Astrocyte (in vitro differentiated cells and primary cell): ENCODE results near the gene GIMAP8. TPM values are rescaled to one million over a fixed set of nuclear protein-coding genes. Genes with fewer than 3 reads are reported as not detected.
"Not testable (repeated sequence)": the region's sequence is repeated elsewhere in the genome, so short reads cannot be mapped to it uniquely, and the experiment has no call there.

Source experiments
- DNase-seq: peaks from one replicate; pipeline ENCODE4 v3.0.0-alpha.2; 2010; ENCODE audit warnings: low read depth
- FAIRE-seq: peaks from 2 replicates; lab custom pipeline; 2011; peaks lifted over from hg19 to GRCh38; lab: Jason Lieb, UNC
- H2AFZ ChIP-seq: 2 replicates; pipeline ENCODE4 v1.6.0; 2012; ENCODE audit warnings: low read depth, low read length, inconsistent platforms
- H3K27ac ChIP-seq: 2 replicates; pipeline ENCODE4 v1.5.1; 2011; ENCODE audit warnings: low read depth, low read length, inconsistent platforms
- H3K27me3 ChIP-seq: 2 replicates; pipeline ENCODE4 v1.6.0; 2011; ENCODE audit warnings: low read length, inconsistent platforms; ENCODE audit not compliant: insufficient read depth
- H3K36me3 ChIP-seq: 2 replicates; pipeline ENCODE4 v1.5.1; 2011; ENCODE audit warnings: low read length, inconsistent platforms; ENCODE audit not compliant: insufficient read depth
- H3K4me1 ChIP-seq: 2 replicates; pipeline ENCODE4 v1.5.1; 2011; ENCODE audit warnings: low read length, inconsistent platforms; ENCODE audit not compliant: insufficient read depth
- H3K4me2 ChIP-seq: 2 replicates; pipeline ENCODE4 v1.6.0; 2012; ENCODE audit warnings: low read length, inconsistent platforms
- H3K4me3 ChIP-seq: 2 replicates; pipeline ENCODE4 v1.5.1; 2011; ENCODE audit warnings: low read depth, mild to moderate bottlenecking, low read length, inconsistent platforms; ENCODE audit not compliant: insufficient read depth
- H3K79me2 ChIP-seq: 2 replicates; pipeline ENCODE4 v1.6.0; 2012; ENCODE audit warnings: mild to moderate bottlenecking, low read length, inconsistent platforms; ENCODE audit not compliant: insufficient read depth
- H3K9ac ChIP-seq: 2 replicates; pipeline ENCODE4 v1.6.0; 2012; ENCODE audit warnings: mild to moderate bottlenecking, low read length, inconsistent platforms
- H3K9me3 ChIP-seq: 2 replicates; pipeline ENCODE4 v1.5.1; 2012; ENCODE audit warnings: low read depth, mild to moderate bottlenecking, low read length, inconsistent platforms; ENCODE audit not compliant: insufficient read depth
- H4K20me1 ChIP-seq: 2 replicates; pipeline ENCODE4 v1.6.0; 2012; ENCODE audit warnings: low read length, inconsistent platforms; ENCODE audit not compliant: insufficient read depth
- H3K27ac Mint-ChIP-seq: one replicate; pipeline ENCODE4 v1.8.0; 2021; ENCODE audit warnings: mild to moderate bottlenecking, mixed read lengths; ENCODE audit not compliant: unreplicated experiment
- H3K27me3 Mint-ChIP-seq: one replicate; pipeline ENCODE4 v1.8.0; 2021; ENCODE audit warnings: low read depth, mixed read lengths; ENCODE audit not compliant: unreplicated experiment
- H3K36me3 Mint-ChIP-seq: one replicate; pipeline ENCODE4 v1.8.0; 2021; ENCODE audit warnings: low read depth, mixed read lengths; ENCODE audit not compliant: unreplicated experiment
- H3K4me1 Mint-ChIP-seq: one replicate; pipeline ENCODE4 v1.8.0; 2021; ENCODE audit warnings: low read depth, mixed read lengths; ENCODE audit not compliant: unreplicated experiment
- H3K4me3 Mint-ChIP-seq: one replicate; pipeline ENCODE4 v1.8.0; 2021; ENCODE audit warnings: mild to moderate bottlenecking, moderate library complexity, mixed read lengths; ENCODE audit not compliant: unreplicated experiment
- H3K9me3 Mint-ChIP-seq: one replicate; pipeline ENCODE4 v1.8.0; 2021; ENCODE audit warnings: mild to moderate bottlenecking, mixed read lengths; ENCODE audit not compliant: unreplicated experiment
- CTCF ChIP-seq: IDR thresholded peaks from 2 replicates; pipeline ENCODE4 v1.5.1; 2011; ENCODE audit warnings: low read depth, mild to moderate bottlenecking, inconsistent platforms, low read length, moderate library complexity; ENCODE audit not compliant: insufficient read depth
- EZH2 ChIP-seq: IDR thresholded peaks from 2 replicates; pipeline ENCODE4 v1.6.1; 2012; ENCODE audit warnings: mild to moderate bottlenecking, low read length, inconsistent platforms; ENCODE audit not compliant: insufficient read depth
- total RNA-seq: library from RNA; stranded (reverse); gene quantifications from 2 replicates; pipeline ENCODE4 v1.2.1, GENCODE V29; 2021

Gene GIMAP8
- total RNA-seq, 1 donor from 2014 or later, result not detected

GRCh38 chr7:150451833-150452461, 1.5 kb downstream of the GIMAP8 start:
- Histone ChIP-seq H3K9ac (no peak overlapping the region), H3K4me3 (no peak overlapping the region), H3K4me2 (no peak overlapping the region), H3K9me3 (no peaks in the 10 kb centered on the region), H3K4me1 (no peaks in the 10 kb centered on the region), H2AFZ (no peak overlapping the region), H4K20me1 (no peaks in the 10 kb centered on the region), H3K79me2 (no peaks in the 10 kb centered on the region), H3K27ac (no peak overlapping the region), H3K36me3 (no peaks in the 10 kb centered on the region), H3K27me3 (peaks cover 4% of the 10 kb centered on the region)
- no peak overlapping the region for H3K4me3 Mint-ChIP-seq
- no peaks in the 10 kb centered on the region for H3K9me3 Mint-ChIP-seq
- peaks cover 32% of the 10 kb centered on the region for H3K27me3 Mint-ChIP-seq
- DNase-seq, result no peak
- FAIRE-seq, result no peak
- no peaks in the 10 kb centered on the region for H3K4me1 Mint-ChIP-seq
- H3K36me3 Mint-ChIP-seq, result peaks cover 3% of the 10 kb centered on the region
- no peak for TF ChIP-seq CTCF
- no peak overlapping the region for H3K27ac Mint-ChIP-seq

- no peaks in the 10 kb centered on the region for H3K36me3 ChIP-seq
- no peak overlapping the region for H3K9ac ChIP-seq
- Mint-ChIP-seq H3K9me3 (peaks cover 2% of the 10 kb centered on the region), H3K4me1 (no peaks in the 10 kb centered on the region), H3K27ac (no peak overlapping the region), H3K36me3 (peaks cover 3% of the 10 kb centered on the region), H3K27me3 (peaks cover 34% of the 10 kb centered on the region), H3K4me3 (no peak overlapping the region)
- no peak overlapping the region for H3K27ac ChIP-seq
- H4K20me1 ChIP-seq, result no peaks in the 10 kb centered on the region
- H3K4me2 ChIP-seq, result no peak overlapping the region
- DNase-seq (no peak), FAIRE-seq (no peak)
- H3K27me3 ChIP-seq, result peaks cover 4% of the 10 kb centered on the region
- TF ChIP-seq CTCF (no peak), EZH2 (no peak)
- no peak overlapping the region for H2AFZ ChIP-seq
- H3K9me3 ChIP-seq, result no peaks in the 10 kb centered on the region
- H3K79me2 ChIP-seq, result no peaks in the 10 kb centered on the region
- no peaks in the 10 kb centered on the region for H3K4me1 ChIP-seq
- H3K4me3 ChIP-seq, result no peak overlapping the region
Observed at GRCh38 chr7:150453181-150453580, 2.8 kb downstream of the GIMAP8 start.

- no peaks in the 10 kb centered on the region for H4K20me1 ChIP-seq
- H3K36me3 ChIP-seq, result no peaks in the 10 kb centered on the region
- H3K27me3 Mint-ChIP-seq, result peaks cover 34% of the 10 kb centered on the region
- H3K4me1 Mint-ChIP-seq, result no peaks in the 10 kb centered on the region
- H3K9me3 Mint-ChIP-seq, result peaks cover 2% of the 10 kb centered on the region
- no peaks in the 10 kb centered on the region for H3K4me1 ChIP-seq
- H3K4me2 ChIP-seq, result no peak overlapping the region
- no peaks in the 10 kb centered on the region for H3K79me2 ChIP-seq
- no peak overlapping the region for H3K4me3 ChIP-seq
- no peak overlapping the region for H3K4me3 Mint-ChIP-seq
- FAIRE-seq (no peak), DNase-seq (no peak)
- peaks cover 4% of the 10 kb centered on the region for H3K27me3 ChIP-seq
- no peak overlapping the region for H3K27ac Mint-ChIP-seq
- no peak overlapping the region for H2AFZ ChIP-seq
- peaks cover 3% of the 10 kb centered on the region for H3K36me3 Mint-ChIP-seq
- TF ChIP-seq EZH2 (no peak), CTCF (no peak)
- no peak overlapping the region for H3K9ac ChIP-seq
- no peak overlapping the region for H3K27ac ChIP-seq
- H3K9me3 ChIP-seq, result no peaks in the 10 kb centered on the region
Observed at GRCh38 chr7:150453892-150454291, 3.5 kb downstream of the GIMAP8 start.

- H3K27ac Mint-ChIP-seq, H3K36me3 ChIP-seq, H3K9ac ChIP-seq, FAIRE-seq, H3K4me3 Mint-ChIP-seq, H3K4me1 ChIP-seq, H4K20me1 ChIP-seq, H3K4me2 ChIP-seq, H2AFZ ChIP-seq, H3K27ac ChIP-seq, H3K27me3 Mint-ChIP-seq, H3K27me3 ChIP-seq, H3K79me2 ChIP-seq, H3K9me3 ChIP-seq, H3K4me3 ChIP-seq, H3K4me1 Mint-ChIP-seq, DNase-seq, H3K9me3 Mint-ChIP-seq, H3K36me3 Mint-ChIP-seq: not testable (repeated sequence)
Observed at GRCh38 chr7:150457064-150457463, 6.6 kb downstream of the GIMAP8 start.
